ENCODE data around the gene SLTM.

DNA sequence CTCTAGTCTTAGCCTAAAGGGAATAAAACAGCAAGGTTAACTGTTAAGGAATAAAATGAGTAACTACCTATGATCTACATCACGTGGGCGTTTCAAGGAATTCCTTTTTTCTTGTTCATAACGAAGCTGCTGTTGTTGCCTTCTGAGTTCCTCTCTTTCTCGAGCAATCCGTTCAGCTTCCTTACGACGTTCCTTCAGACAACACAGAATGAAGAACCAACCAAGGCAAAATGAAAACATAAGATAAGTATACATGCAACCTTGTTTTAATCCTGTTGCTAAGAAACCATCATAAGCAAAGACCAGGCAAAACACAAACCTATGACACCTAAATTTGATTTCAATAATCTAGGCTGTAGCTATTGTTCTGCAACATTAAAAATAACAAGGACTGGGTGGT lies 44.1 kb downstream of the SLTM start:
- TF ChIP-seq, protein P1, sequence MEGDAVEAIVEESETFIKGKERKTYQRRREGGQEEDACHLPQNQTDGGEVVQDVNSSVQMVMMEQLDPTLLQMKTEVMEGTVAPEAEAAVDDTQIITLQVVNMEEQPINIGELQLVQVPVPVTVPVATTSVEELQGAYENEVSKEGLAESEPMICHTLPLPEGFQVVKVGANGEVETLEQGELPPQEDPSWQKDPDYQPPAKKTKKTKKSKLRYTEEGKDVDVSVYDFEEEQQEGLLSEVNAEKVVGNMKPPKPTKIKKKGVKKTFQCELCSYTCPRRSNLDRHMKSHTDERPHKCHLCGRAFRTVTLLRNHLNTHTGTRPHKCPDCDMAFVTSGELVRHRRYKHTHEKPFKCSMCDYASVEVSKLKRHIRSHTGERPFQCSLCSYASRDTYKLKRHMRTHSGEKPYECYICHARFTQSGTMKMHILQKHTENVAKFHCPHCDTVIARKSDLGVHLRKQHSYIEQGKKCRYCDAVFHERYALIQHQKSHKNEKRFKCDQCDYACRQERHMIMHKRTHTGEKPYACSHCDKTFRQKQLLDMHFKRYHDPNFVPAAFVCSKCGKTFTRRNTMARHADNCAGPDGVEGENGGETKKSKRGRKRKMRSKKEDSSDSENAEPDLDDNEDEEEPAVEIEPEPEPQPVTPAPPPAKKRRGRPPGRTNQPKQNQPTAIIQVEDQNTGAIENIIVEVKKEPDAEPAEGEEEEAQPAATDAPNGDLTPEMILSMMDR (IDR thresholded peaks at IDR 0.05): no peak
- no peak for TF ChIP-seq POLR2A (IDR thresholded peaks at IDR 0.05)
- TF ChIP-seq EP300 (IDR thresholded peaks at IDR 0.05): no peak
